PC-3 (cell line): ENCODE measurements around the gene CDH12. TPM values are rescaled to one million over a fixed set of nuclear protein-coding genes. Genes with fewer than 3 reads are reported as not detected.
A peak's percentile ranks its signal among the peaks of the same experiment; 100 is the strongest.
"Not testable (repeated sequence)": the region's sequence is repeated elsewhere in the genome, so short reads cannot be mapped to it uniquely, and the experiment has no call there.

ENCODE experiments used
- ATAC-seq: fragments of 200-7000 bp; cut with Tn5 transposase; 2 replicates; pipeline ENCODE4 v1.9.1; 2020; ENCODE audit warnings: mild to moderate bottlenecking, moderate library complexity
- BruUV-seq: library from RNA; stranded (reverse); fragments of 400-500 nt; replicated peaks from 2 replicates; lab custom pipeline; 2021; lab: Mats Ljungman, UMichigan
- CTCF ChIA-PET: fragments of 300-600 bp; sonication (Branson Sonifier 250); formaldehyde crosslinking; loops from one replicate; lab custom pipeline; 2022; ENCODE audit warnings: antibody characterized with exemption; lab: Charles Lee
- POLR2A ChIA-PET: fragments of 300-600 bp; sonication (Branson Sonifier 250); formaldehyde crosslinking; loops from one replicate; lab custom pipeline; 2022; ENCODE audit warnings: antibody characterized with exemption; ENCODE audit not compliant: unreplicated experiment; lab: Charles Lee
- DNase-seq: peaks from one replicate; pipeline ENCODE4 v3.0.0-alpha.2; 2015
- H2AFZ ChIP-seq: fragments of 300-600 bp; sonication (generic); 2 replicates; pipeline ENCODE4 v1.6.0; 2016; ENCODE audit warnings: antibody characterized with exemption, low read length
- H3F3A ChIP-seq: fragments of 300-600 bp; sonication (generic); one replicate; pipeline ENCODE4 v1.6.0; 2017; ENCODE audit warnings: antibody characterized with exemption, low read length, control low read depth, mild to moderate bottlenecking; ENCODE audit not compliant: unreplicated experiment
- H3K27ac ChIP-seq: fragments of 300-600 bp; sonication (generic); 2 replicates; pipeline ENCODE4 v1.5.1; 2016; ENCODE audit warnings: mild to moderate bottlenecking, low read length
- H3K27me3 ChIP-seq: fragments of 300-600 bp; sonication (generic); 2 replicates; pipeline ENCODE4 v1.6.1; 2016; ENCODE audit warnings: low read length, mixed read lengths
- H3K36me3 ChIP-seq: fragments of 300-600 bp; sonication (generic); 2 replicates; pipeline ENCODE4 v1.6.1; 2016; ENCODE audit warnings: low read depth, mixed run types, low read length, mixed read lengths
- H3K4me1 ChIP-seq: fragments of 300-600 bp; sonication (generic); 2 replicates; pipeline ENCODE4 v1.5.1; 2016; ENCODE audit warnings: low read length; ENCODE audit not compliant: insufficient read depth
- H3K4me2 ChIP-seq: fragments of 300-600 bp; sonication (generic); 2 replicates; pipeline ENCODE4 v1.6.0; 2016; ENCODE audit warnings: low read length
- H3K4me3 ChIP-seq: fragments of 300-600 bp; sonication (generic); 2 replicates; pipeline ENCODE4 v1.5.1; 2016; ENCODE audit warnings: mild to moderate bottlenecking, low read length, mixed read lengths
- H3K79me2 ChIP-seq: fragments of 300-600 bp; sonication (generic); 2 replicates; pipeline ENCODE4 v1.6.1; 2017; ENCODE audit warnings: low read length, mixed read lengths
- H3K9ac ChIP-seq: fragments of 300-600 bp; sonication (generic); 2 replicates; pipeline ENCODE4 v1.6.0; 2016; ENCODE audit warnings: mild to moderate bottlenecking, low read length
- H3K9me2 ChIP-seq: fragments of 300-600 bp; sonication (generic); replicated peaks from 2 replicates; pipeline ENCODE4 v1.6.1; 2016; ENCODE audit warnings: mixed run types, low read length, mixed read lengths
- H3K9me3 ChIP-seq: fragments of 300-600 bp; sonication (generic); 2 replicates; pipeline ENCODE4 v1.6.1; 2016; ENCODE audit warnings: low read length, mixed read lengths
- H4K20me1 ChIP-seq: fragments of 300-600 bp; sonication (generic); 2 replicates; pipeline ENCODE4 v1.6.1; 2016; ENCODE audit warnings: low read length, mixed read lengths
- CTCF ChIP-seq: fragments of 300-600 bp; sonication (generic); conservative IDR thresholded peaks from 2 replicates; pipeline ENCODE4 v1.5.1; 2017; ENCODE audit warnings: antibody characterized with exemption, low read depth, mild to moderate bottlenecking, low read length
- EZH2 ChIP-seq: fragments of 300-600 bp; sonication (generic); IDR thresholded peaks from one replicate; pipeline ENCODE4 v1.6.1; 2017; ENCODE audit warnings: antibody characterized with exemption, mild to moderate bottlenecking, low read length; ENCODE audit not compliant: unreplicated experiment
- EZH2phosphoT487 ChIP-seq: fragments of 300-600 bp; sonication (generic); IDR thresholded peaks from 2 replicates; pipeline ENCODE4 v1.6.1; 2018; ENCODE audit warnings: mild to moderate bottlenecking, antibody characterized with exemption, low read length, borderline replicate concordance
- intact Hi-C: fragments of 100-400 bp; cut with micrococcal nuclease; formaldehyde crosslinking; loops from 2 replicates; pipeline ENCODE4 v1.9.0; 2023
- total RNA-seq: library from RNA; depleted of rRNA; stranded (reverse); fragments of >200 nt; gene quantifications from 2 replicates; pipeline ENCODE4 v1.2.3, GENCODE V29; 2014

The CDH12 gene
- total RNA-seq, 1 experiment from 2014 or later: 0.44 TPM

DNA sequence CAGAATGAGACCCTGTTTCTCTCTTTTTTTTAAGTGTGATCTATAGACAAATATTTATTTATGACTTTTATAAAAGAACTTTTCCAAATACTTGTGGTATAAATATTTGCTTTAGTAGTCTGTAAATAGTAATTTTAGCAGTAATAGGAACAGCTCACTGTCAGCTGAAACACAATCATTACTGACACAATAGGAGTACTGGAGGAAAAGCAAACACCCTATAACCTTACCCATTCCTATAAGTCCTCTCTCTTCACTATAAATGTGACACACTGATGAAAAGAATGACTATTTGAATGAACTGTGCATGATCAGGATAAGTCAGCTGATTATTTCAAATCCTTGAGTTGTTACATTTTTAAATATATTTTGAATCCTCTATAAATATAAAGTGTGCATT is 72.4 kb downstream of the CDH12 start:
- Histone ChIP-seq H3K9ac (no peak overlapping the region), H2AFZ (no peak overlapping the region), H3K9me2 (no peaks in the 10 kb centered on the region), H3K27ac (no peak overlapping the region), H3K36me3 (no peaks in the 10 kb centered on the region), H3K4me2 (no peak overlapping the region), H4K20me1 (no peaks in the 10 kb centered on the region), H3K27me3 (no peaks in the 10 kb centered on the region), H3K4me3 (no peak overlapping the region), H3K9me3 (no peaks in the 10 kb centered on the region), H3K4me1 (no peaks in the 10 kb centered on the region), H3F3A (no peaks in the 10 kb centered on the region), H3K79me2 (no peaks in the 10 kb centered on the region)
- intact Hi-C loops: loop anchor here (1.0 to 5.0 kb wide), 3 partner anchors 57 to 131 kb away; partner anchors contain the start of gene CDH12
- DNase-seq: peak; percentile 17
- POLR2A ChIA-PET: no interaction called here
- no TSS peak for BruUV-seq
- CTCF ChIA-PET: no interaction called here
- TF ChIP-seq EZH2 (no peak), EZH2phosphoT487 (no peak), CTCF (no peak)
- peak; percentile 99 for ATAC-seq

DNA sequence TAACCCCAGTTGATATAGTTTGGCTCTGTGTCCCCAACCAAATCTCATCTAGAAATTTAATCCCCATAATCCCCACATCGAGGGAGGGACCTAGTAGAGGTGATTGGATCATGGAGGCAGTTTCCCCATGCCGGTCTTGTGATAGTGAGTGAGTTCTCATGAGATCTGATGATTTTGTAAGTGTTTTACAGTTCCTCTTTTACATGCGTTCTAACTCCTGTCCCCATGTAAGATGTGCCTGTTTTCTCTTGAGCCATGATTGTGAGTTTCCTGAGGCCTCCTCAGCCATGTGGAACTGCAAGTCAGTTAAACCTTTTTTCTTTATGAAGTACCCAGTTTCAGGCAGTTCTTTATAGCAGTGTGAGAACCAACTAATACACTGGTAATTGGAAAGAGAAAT is 73.6 kb downstream of the CDH12 start:
- Histone ChIP-seq H3K9ac (no peak overlapping the region), H3K4me1 (no peaks in the 10 kb centered on the region), H3K9me3 (no peaks in the 10 kb centered on the region), H2AFZ (no peak overlapping the region), H3K27ac (no peak overlapping the region), H3K36me3 (no peaks in the 10 kb centered on the region), H4K20me1 (no peaks in the 10 kb centered on the region), H3K79me2 (no peaks in the 10 kb centered on the region), H3K27me3 (no peaks in the 10 kb centered on the region), H3K4me3 (no peak overlapping the region), H3K4me2 (no peak overlapping the region), H3K9me2 (no peaks in the 10 kb centered on the region), H3F3A (no peaks in the 10 kb centered on the region)
- POLR2A ChIA-PET: no interaction called here
- no TSS peak for BruUV-seq
- intact Hi-C loops: no loop called here
- no peak for DNase-seq
- ATAC-seq: no peak
- no peak for TF ChIP-seq EZH2phosphoT487
- TF ChIP-seq EZH2: no peak
- no peak for TF ChIP-seq CTCF
- CTCF ChIA-PET: no interaction called here

DNA sequence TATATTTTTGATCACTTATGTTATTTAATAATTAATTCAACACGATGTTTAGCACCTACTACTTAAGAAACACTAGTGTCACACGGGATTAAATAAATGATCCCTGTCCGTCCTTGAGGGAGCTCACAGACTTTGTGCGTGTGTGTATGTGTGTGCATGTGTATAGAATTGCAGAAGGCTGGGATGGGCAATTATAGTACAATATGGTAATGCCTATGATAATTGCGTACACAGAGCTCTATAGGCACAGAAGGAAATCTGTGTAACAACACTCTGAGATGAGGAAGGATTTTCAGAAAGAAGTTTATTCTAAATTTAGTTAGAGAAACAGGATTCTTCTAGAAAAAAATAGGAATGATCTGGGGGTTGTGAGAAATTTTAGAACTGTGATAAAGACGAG is 76.9 kb downstream of the CDH12 start:
- Histone ChIP-seq H4K20me1 (no peaks in the 10 kb centered on the region), H3K9me3 (no peaks in the 10 kb centered on the region), H3F3A (no peaks in the 10 kb centered on the region), H3K4me1 (no peaks in the 10 kb centered on the region), H3K4me3 (no peak overlapping the region), H3K36me3 (no peaks in the 10 kb centered on the region), H3K27ac (no peak overlapping the region), H3K4me2 (no peak overlapping the region), H2AFZ (no peak overlapping the region), H3K79me2 (no peaks in the 10 kb centered on the region), H3K9ac (no peak overlapping the region), H3K27me3 (no peaks in the 10 kb centered on the region), H3K9me2 (no peaks in the 10 kb centered on the region)
- no peak for DNase-seq
- ChIA-PET POLR2A (no interaction called here), CTCF (no interaction called here)
- no TSS peak for BruUV-seq
- intact Hi-C loops: no loop called here
- no peak for TF ChIP-seq EZH2phosphoT487
- TF ChIP-seq CTCF: no peak
- TF ChIP-seq EZH2: no peak
- no peak for ATAC-seq

DNA sequence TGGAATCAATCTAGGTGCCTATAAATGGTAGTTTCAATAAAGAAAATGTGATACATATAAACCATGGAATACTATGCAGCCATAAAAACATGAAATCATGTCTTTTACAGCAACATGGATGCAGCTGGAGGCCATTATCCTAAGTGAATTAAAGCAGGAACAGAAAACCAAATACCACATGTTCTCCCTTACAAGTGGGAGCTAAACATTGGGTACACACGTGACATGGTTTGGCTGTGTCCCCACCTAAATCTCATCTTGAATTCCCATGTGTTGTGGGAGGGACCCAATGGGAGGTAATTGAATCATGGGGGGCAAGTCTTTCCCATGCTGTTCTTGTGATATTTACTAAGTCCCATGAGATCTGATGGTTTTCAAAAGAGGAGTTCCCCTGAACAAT is 78.9 kb downstream of the CDH12 start:
- CTCF ChIA-PET, H4K20me1 ChIP-seq, intact Hi-C loops, H3F3A ChIP-seq, H3K36me3 ChIP-seq, H3K4me1 ChIP-seq, H3K4me3 ChIP-seq, ATAC-seq, DNase-seq, POLR2A ChIA-PET, H3K9ac ChIP-seq, H3K27ac ChIP-seq, BruUV-seq, H3K9me2 ChIP-seq, H3K27me3 ChIP-seq, H3K9me3 ChIP-seq, H3K4me2 ChIP-seq, H3K79me2 ChIP-seq, H2AFZ ChIP-seq: not testable (repeated sequence)
